ENCODE measurements around the gene HSPA8.
"Not testable (repeated sequence)": the region's sequence is repeated elsewhere in the genome, so short reads cannot be mapped to it uniquely, and the experiment has no call there.

The HSPA8 gene

DNA sequence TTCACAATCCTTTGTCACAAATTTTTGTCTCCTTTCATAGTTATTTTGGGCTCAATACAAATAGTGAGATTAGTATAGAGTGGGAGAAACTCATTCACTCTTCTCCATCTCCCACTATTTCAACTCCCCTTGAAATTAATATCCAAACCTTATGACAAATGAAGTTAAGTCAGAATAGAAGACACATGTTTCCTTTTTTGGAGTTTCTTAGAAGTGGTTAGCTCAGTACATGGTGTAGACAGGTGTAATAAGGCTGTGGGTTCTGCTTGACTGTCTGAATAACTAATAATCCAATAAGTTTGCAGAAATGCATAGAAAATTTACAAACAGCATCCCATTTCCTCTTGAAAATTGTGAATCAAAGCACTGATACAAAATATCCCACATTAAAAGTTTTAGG lies 10.8 kb upstream of the HSPA8 start:
- DNase-seq (ENCODE audit: extremely low read depth in 1 of 2, low read depth in 1 of 2): no peak

DNA sequence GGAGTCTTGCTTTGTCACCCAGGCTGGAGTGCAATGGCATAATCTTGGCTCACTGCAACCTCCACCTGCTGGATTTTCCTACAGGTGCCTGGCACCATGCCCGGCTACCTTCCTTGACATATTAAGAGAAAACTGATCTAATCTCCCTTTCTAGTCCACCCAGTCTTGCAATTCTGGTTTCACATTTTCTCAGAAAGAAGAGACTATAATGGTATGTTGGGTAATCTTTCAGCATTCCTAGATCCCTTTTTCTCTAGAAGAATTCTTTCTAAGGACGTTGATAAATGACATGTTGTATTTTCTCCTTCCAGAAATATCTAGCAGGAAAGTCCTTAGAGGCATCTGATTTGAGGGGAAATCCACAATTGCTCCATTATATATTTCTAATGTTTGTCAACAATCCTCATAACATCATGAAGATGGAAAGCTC lies 10.4 kb upstream of the HSPA8 start:
- no peak for DNase-seq (ENCODE audit: extremely low read depth in 1 of 2, low read depth in 1 of 2)

DNA sequence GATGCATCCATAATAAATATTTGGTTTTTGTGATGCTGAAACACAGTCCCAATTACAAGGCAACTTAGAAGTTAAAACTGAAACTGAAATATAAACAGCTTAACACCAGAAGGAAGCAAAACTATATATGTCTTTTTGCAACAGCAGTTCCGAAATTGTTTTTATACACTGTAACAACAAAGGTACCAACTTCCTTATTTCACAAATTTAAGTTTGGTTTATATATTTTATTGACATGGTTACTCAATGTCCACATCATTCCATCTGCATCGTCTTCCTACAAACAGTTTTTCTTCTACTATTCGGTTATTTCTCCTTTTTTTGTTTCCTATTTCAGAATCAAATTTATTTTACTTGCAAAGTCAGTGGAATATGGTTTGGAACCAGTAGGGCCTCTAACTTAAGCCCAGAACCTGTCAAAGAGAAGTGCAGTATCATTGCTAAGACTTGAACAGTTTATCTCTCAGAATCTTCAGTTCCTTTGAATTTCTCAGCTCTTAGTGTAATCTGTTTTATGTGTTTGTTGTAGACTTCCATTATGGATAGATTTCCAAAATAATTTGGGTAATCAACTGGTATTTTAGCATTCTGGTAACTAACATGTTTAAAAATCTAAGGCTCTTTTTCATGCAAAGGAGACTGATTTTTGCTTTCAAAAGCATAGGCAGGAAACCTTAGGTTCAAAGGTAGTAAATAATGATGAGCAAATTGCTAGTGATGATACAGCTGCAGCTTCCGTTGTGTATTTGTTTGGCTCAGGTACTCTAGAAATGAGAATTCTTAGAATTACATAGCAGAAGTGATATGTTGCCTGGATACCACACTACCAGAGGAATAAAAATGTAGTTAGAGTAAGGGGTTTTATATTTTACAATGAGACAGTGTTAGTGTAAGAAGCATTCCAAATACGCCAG lies 8.2 kb upstream of the HSPA8 start:
- no peak for DNase-seq (ENCODE audit: extremely low read depth in 1 of 2, low read depth in 1 of 2)

DNA sequence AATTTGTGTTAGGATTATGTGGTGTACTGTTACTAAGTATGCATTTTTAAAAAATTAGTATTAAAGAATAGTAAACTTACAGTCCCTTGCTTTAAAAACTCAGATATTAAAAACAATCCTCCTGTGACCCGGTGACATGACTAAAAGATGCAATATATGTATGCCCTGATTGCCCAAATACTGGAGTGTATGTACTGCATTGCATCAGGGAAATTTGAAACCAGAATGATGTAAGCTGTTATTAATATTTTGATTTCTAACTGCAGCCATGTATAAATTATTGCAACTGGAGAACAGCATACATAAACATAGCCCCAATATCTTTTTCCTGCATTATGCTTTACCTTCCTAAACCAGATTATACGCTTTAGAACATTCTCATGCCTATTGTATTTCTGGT lies 3.7 kb upstream of the HSPA8 start:
- DNase-seq (ENCODE audit: extremely low read depth in 1 of 2, low read depth in 1 of 2): no peak

- no peak for DNase-seq (ENCODE audit: extremely low read depth in 1 of 2, low read depth in 1 of 2)
These were observed 2.1 kb upstream of the HSPA8 start for GRCh38 chr11:123063826-123064657.

DNA sequence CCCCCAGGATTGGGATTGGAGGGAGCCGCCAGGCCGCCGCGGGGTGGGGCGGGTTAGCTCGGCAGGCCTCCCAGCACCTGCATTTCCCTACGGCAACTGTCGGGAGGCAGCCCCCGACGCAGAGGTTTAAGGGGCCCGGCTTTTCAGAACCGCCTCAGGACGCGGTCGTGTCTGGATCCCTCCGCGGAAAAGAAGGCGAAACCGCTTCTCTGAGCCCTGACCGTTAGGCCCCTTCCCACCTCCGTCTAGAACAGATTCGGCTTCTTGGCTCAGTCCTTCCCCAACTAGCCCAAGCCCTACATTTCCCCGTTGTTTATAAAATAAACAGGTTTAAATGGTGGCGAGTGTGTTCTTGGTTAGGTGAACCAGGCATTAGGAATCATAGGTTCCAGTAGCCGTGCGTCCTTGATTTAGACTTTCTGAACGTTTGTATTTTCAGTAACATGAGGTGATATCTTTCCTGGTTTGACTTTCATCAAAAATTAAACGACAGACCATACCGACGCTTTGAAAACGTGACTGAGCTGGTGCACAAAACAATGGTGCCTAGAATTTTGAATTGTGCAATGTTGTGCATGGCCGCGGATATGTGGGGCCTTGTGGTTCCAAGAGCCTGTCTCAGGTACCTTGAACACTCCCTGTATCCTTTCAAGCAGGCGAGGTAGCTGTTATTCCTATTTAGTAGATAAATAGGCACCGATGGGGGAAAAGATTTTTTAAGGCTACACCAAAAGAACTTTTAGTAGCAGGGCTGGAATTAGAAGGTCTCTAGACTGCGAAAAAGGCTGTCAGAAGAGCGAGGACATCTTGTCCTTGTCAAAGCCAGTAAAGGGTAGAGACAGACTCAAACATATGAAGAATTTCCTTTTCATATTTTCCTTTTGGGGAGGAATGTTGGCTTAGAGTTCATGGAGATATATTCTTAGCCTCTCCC lies 1.2 kb upstream of the HSPA8 start:
- no peak for DNase-seq (ENCODE audit: extremely low read depth in 1 of 2, low read depth in 1 of 2)

DNA sequence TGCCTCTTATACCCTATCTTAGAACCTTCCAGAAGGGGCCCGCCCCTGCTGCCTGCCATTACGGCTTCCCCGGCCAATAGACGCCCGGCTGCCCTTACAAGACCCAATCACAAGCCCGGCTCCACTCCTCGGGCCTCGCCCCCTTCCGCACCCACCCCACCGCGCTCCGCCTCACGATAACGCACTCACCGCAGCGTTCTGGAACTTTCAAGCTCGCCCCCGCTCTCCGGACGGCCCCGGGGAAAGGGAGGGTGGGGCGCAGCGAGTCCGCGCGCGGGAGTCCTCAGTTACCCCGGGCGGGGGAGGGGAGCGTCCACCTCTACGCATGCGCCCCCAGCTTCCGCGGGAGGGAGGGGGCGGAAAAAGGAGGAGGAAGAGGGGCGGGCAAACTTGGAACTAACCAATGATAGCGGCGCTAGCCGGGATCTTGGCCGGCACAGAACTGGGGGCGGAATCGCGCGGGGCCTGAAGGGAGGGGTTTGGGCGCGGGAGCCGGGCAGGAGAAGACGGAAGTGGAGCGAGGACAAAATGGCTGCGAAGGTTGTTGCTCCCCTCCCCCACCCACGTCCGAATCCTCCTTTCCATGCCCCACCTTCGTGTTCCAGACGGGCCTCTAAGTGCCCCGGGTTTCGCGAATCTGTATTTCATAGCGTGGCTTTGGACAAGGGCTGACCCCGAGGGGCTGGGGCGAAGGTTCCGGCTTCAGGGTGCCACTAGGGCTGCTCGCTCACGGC lies 389 bp upstream of the HSPA8 start:
- peak; percentile 99 to 100 for DNase-seq (ENCODE audit: extremely low read depth in 1 of 2, low read depth in 1 of 2)

GRCh38 chr11:123060277-123061000 lies 1.5 kb downstream of the HSPA8 start:
- no peak for DNase-seq (ENCODE audit: extremely low read depth in 1 of 2, low read depth in 1 of 2)

GRCh38 chr11:123059041-123059920 lies 2.7 kb downstream of the HSPA8 start:
- not testable (repeated sequence) for DNase-seq (ENCODE audit: extremely low read depth in 1 of 2, low read depth in 1 of 2)

- DNase-seq (ENCODE audit: extremely low read depth in 1 of 2, low read depth in 1 of 2): no peak
These were observed 4.2 kb downstream of the HSPA8 start for GRCh38 chr11:123057661-123058305.

DNA sequence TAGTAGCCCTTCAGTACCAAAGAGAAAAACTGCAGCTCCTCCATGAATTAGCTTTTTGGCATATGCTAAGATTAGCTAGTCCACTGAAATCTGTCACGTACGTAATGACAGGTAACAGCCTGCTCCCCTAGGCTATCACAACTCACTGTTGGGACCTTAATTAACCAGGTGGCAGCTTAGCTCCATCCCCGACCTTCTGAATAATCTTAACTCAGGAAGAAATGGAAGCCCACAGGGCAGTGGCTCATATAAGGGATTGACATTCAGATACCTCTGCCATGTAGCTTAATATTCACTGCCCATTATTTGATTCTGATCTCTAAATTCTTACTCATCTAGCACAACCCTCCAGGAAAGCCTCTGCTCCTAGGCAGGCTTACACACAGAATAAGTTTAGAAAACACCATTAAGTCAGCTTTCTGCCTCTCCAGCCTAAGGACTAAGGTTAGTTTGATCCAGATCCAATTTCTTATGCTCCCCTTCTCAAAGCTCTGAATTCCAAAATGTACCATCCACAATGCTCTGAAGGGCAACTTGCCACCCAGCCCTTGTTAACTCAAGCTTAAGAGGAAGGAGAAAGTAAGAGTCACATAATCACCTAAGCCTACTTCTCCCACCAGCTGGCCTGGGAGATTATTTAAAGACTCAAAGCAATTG lies 5.0 kb downstream of the HSPA8 start:
- DNase-seq (ENCODE audit: extremely low read depth in 1 of 2, low read depth in 1 of 2): no peak

- no peak for DNase-seq (ENCODE audit: extremely low read depth in 1 of 2, low read depth in 1 of 2)
These were observed 6.6 kb downstream of the HSPA8 start for GRCh38 chr11:123055191-123055901.

GRCh38 chr11:123054301-123055065 lies 7.5 kb downstream of the HSPA8 start:
- DNase-seq (ENCODE audit: extremely low read depth in 1 of 2, low read depth in 1 of 2): no peak

GRCh38 chr11:123052901-123053721 lies 8.8 kb downstream of the HSPA8 start:
- no peak for DNase-seq (ENCODE audit: extremely low read depth in 1 of 2, low read depth in 1 of 2)

GRCh38 chr11:123051634-123052033 lies 10.3 kb downstream of the HSPA8 start:
- no peak for DNase-seq (ENCODE audit: extremely low read depth in 1 of 2, low read depth in 1 of 2)
